HEK293 (cell line): ENCODE results near the gene SEMA6D.

Experiments used
- MZF1 ChIP-seq: fragments of 450-650 bp; formaldehyde crosslinking; IDR thresholded peaks from 2 replicates; pipeline ENCODE4 v1.5.1; 2017; ENCODE audit warnings: missing biosample characterization, missing genetic modification characterization, borderline replicate concordance
- SCRT2 ChIP-seq: fragments of 450-650 bp; formaldehyde crosslinking; IDR thresholded peaks from 2 replicates; pipeline ENCODE4 v1.5.1; 2016; ENCODE audit warnings: missing biosample characterization, missing genetic modification characterization
- ZNF133 ChIP-seq: fragments of 450-650 bp; formaldehyde crosslinking; IDR thresholded peaks from 2 replicates; pipeline ENCODE4 v1.5.1; 2016; ENCODE audit warnings: missing biosample characterization, missing genetic modification characterization
- ZNF404 ChIP-seq: fragments of 450-650 bp; formaldehyde crosslinking; IDR thresholded peaks from 2 replicates; pipeline ENCODE4 v1.5.1; 2017; ENCODE audit warnings: missing biosample characterization, missing genetic modification characterization
- ZNF629 ChIP-seq: fragments of 450-650 bp; formaldehyde crosslinking; IDR thresholded peaks from 2 replicates; pipeline ENCODE4 v1.5.1; 2017; ENCODE audit warnings: missing biosample characterization, missing genetic modification characterization
- ZNF707 ChIP-seq: fragments of 450-650 bp; formaldehyde crosslinking; IDR thresholded peaks from 2 replicates; pipeline ENCODE4 v1.5.1; 2016; ENCODE audit warnings: missing biosample characterization, missing genetic modification characterization
- TF ChIP-seq, protein P1 (sequence below): fragments of 450-650 bp; formaldehyde crosslinking; IDR thresholded peaks from 2 replicates; pipeline ENCODE4 v1.5.1; 2016; ENCODE audit warnings: missing biosample characterization, missing genetic modification characterization
- TF ChIP-seq, protein P2 (sequence below): fragments of 450-650 bp; formaldehyde crosslinking; IDR thresholded peaks from 2 replicates; pipeline ENCODE4 v1.5.1; 2016; ENCODE audit warnings: missing biosample characterization, missing genetic modification characterization
- TF ChIP-seq, protein P3 (sequence below): fragments of 450-650 bp; formaldehyde crosslinking; IDR thresholded peaks from 2 replicates; pipeline ENCODE4 v1.5.1; 2016; ENCODE audit warnings: missing biosample characterization, missing genetic modification characterization

DNA sequence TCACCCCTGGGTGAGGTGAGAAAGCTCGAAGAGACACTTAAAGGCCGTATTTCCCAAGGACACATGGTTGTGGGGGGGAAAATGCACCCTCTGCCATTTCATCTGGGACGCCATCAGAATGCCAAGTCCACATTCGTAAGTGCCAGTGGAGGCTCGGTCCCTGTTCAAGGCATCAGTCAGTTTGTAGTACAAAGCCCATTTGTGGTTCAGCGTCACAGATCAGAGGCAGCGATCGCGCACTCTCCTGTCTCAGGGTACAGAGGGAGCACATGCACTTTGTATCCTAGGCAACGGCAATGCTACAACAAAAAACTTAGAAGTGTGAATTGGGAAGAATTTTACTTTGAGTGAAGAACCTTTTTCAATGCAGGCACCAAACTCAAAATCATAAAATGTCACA is 27.2 kb downstream of the SEMA6D start:
- TF ChIP-seq, protein P1, sequence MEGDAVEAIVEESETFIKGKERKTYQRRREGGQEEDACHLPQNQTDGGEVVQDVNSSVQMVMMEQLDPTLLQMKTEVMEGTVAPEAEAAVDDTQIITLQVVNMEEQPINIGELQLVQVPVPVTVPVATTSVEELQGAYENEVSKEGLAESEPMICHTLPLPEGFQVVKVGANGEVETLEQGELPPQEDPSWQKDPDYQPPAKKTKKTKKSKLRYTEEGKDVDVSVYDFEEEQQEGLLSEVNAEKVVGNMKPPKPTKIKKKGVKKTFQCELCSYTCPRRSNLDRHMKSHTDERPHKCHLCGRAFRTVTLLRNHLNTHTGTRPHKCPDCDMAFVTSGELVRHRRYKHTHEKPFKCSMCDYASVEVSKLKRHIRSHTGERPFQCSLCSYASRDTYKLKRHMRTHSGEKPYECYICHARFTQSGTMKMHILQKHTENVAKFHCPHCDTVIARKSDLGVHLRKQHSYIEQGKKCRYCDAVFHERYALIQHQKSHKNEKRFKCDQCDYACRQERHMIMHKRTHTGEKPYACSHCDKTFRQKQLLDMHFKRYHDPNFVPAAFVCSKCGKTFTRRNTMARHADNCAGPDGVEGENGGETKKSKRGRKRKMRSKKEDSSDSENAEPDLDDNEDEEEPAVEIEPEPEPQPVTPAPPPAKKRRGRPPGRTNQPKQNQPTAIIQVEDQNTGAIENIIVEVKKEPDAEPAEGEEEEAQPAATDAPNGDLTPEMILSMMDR (tag by site-specific recombination): no peak
- TF ChIP-seq MZF1 (tag by site-specific recombination) (no peak), SCRT2 (no peak), ZNF707 (tag by site-specific recombination) (no peak), ZNF629 (no peak), ZNF133 (tag by site-specific recombination) (no peak), ZNF404 (tag by site-specific recombination) (no peak)
- TF ChIP-seq, protein P2, sequence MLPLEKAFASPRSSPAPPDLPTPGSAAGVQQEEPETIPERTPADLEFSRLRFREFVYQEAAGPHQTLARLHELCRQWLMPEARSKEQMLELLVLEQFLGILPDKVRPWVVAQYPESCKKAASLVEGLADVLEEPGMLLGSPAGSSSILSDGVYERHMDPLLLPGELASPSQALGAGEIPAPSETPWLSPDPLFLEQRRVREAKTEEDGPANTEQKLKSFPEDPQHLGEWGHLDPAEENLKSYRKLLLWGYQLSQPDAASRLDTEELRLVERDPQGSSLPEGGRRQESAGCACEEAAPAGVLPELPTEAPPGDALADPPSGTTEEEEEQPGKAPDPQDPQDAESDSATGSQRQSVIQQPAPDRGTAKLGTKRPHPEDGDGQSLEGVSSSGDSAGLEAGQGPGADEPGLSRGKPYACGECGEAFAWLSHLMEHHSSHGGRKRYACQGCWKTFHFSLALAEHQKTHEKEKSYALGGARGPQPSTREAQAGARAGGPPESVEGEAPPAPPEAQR (tag by site-specific recombination): no peak
- TF ChIP-seq, protein P3, sequence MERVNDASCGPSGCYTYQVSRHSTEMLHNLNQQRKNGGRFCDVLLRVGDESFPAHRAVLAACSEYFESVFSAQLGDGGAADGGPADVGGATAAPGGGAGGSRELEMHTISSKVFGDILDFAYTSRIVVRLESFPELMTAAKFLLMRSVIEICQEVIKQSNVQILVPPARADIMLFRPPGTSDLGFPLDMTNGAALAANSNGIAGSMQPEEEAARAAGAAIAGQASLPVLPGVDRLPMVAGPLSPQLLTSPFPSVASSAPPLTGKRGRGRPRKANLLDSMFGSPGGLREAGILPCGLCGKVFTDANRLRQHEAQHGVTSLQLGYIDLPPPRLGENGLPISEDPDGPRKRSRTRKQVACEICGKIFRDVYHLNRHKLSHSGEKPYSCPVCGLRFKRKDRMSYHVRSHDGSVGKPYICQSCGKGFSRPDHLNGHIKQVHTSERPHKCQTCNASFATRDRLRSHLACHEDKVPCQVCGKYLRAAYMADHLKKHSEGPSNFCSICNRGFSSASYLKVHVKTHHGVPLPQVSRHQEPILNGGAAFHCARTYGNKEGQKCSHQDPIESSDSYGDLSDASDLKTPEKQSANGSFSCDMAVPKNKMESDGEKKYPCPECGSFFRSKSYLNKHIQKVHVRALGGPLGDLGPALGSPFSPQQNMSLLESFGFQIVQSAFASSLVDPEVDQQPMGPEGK (tag by site-specific recombination): no peak
